H9 (cell line): ENCODE measurements around the gene CD3G. TPM values are rescaled to one million over a fixed set of nuclear protein-coding genes. Genes with fewer than 3 reads are reported as not detected.
A peak's percentile ranks its signal among the peaks of the same experiment; 100 is the strongest.

Experiments
- DNase-seq: peaks from one replicate; pipeline ENCODE4 v3.0.0-alpha.2; 2017
- H2AFZ ChIP-seq: one replicate; pipeline ENCODE4 v1.6.1; 2013; ENCODE audit warnings: mild to moderate bottlenecking, low read length, control low read depth, moderate library complexity
- H2AK5ac ChIP-seq: 2 replicates; pipeline ENCODE4 v1.6.1; 2013; ENCODE audit warnings: low read length, control low read depth, mixed read lengths; ENCODE audit not compliant: insufficient read length
- H2BK120ac ChIP-seq: one replicate; pipeline ENCODE4 v1.6.1; 2013; ENCODE audit warnings: low read depth, mild to moderate bottlenecking, low read length, control low read depth, inconsistent platforms; ENCODE audit not compliant: poor library complexity, severe bottlenecking
- H2BK12ac ChIP-seq: 2 replicates; pipeline ENCODE4 v1.6.1; 2013; ENCODE audit warnings: low read length, control low read depth, mixed read lengths, low read depth; ENCODE audit not compliant: insufficient read length
- H2BK15ac ChIP-seq: 2 replicates; pipeline ENCODE4 v1.6.1; 2013; ENCODE audit warnings: low read depth, low read length, control low read depth
- H2BK20ac ChIP-seq: one replicate; pipeline ENCODE4 v1.6.1; 2013; ENCODE audit warnings: low read depth, mild to moderate bottlenecking, low read length, control low read depth, inconsistent platforms; ENCODE audit not compliant: poor library complexity, severe bottlenecking
- H2BK5ac ChIP-seq: 2 replicates; pipeline ENCODE4 v1.6.1; 2013; ENCODE audit warnings: low read length, control low read depth, mixed read lengths; ENCODE audit not compliant: insufficient read length
- H3K14ac ChIP-seq: 2 replicates; pipeline ENCODE4 v1.6.1; 2013; ENCODE audit warnings: low read length, control low read depth; ENCODE audit not compliant: insufficient read depth
- H3K18ac ChIP-seq: 2 replicates; pipeline ENCODE4 v1.6.1; 2013; ENCODE audit warnings: low read depth, mild to moderate bottlenecking, mixed read lengths, low read length, control low read depth; ENCODE audit not compliant: insufficient read length
- H3K23ac ChIP-seq: 2 replicates; pipeline ENCODE4 v1.6.1; 2013; ENCODE audit warnings: low read length, control low read depth, mixed read lengths, low read depth; ENCODE audit not compliant: insufficient read length
- H3K23me2 ChIP-seq: 2 replicates; pipeline ENCODE4 v1.6.1; 2013; ENCODE audit warnings: low read depth, mild to moderate bottlenecking, mixed read lengths, low read length, control low read depth; ENCODE audit not compliant: insufficient read length, poor library complexity, severe bottlenecking
- H3K27ac ChIP-seq: 2 replicates; pipeline ENCODE4 v1.5.1; 2013; ENCODE audit warnings: low read length, control low read depth, mixed read lengths, low read depth; ENCODE audit not compliant: insufficient read length
- H3K27me3 ChIP-seq: 2 replicates; pipeline ENCODE4 v1.6.1; 2013; ENCODE audit warnings: low read length, control low read depth, inconsistent platforms; ENCODE audit not compliant: insufficient read depth
- H3K4ac ChIP-seq: 2 replicates; pipeline ENCODE4 v1.6.1; 2013; ENCODE audit warnings: low read depth, mild to moderate bottlenecking, control low read depth, inconsistent platforms, low read length, moderate library complexity
- H3K4me1 ChIP-seq: 2 replicates; pipeline ENCODE4 v1.6.1; 2013; ENCODE audit warnings: low read length, control low read depth, inconsistent platforms; ENCODE audit not compliant: insufficient read depth
- H3K4me2 ChIP-seq: 2 replicates; pipeline ENCODE4 v1.6.1; 2013; ENCODE audit warnings: low read length, control low read depth, mixed read lengths; ENCODE audit not compliant: insufficient read length, insufficient read depth
- H3K56ac ChIP-seq: 2 replicates; pipeline ENCODE4 v1.6.1; 2013; ENCODE audit warnings: low read depth, mild to moderate bottlenecking, mixed read lengths, low read length, control low read depth; ENCODE audit not compliant: insufficient read length
- H3K79me1 ChIP-seq: 2 replicates; pipeline ENCODE4 v1.6.1; 2013; ENCODE audit warnings: low read depth, mild to moderate bottlenecking, moderate library complexity, low read length, control low read depth, inconsistent platforms; ENCODE audit not compliant: insufficient read depth, poor library complexity, severe bottlenecking
- H3K79me2 ChIP-seq: 2 replicates; pipeline ENCODE4 v1.6.1; 2013; ENCODE audit warnings: low read length, control low read depth, inconsistent platforms; ENCODE audit not compliant: insufficient read depth
- H3K9ac ChIP-seq: 2 replicates; pipeline ENCODE4 v1.6.1; 2013; ENCODE audit warnings: low read length, control low read depth, mixed read lengths; ENCODE audit not compliant: insufficient read length; ENCODE audit errors: extremely low read depth
- H3K9me3 ChIP-seq: one replicate; pipeline ENCODE4 v1.6.1; 2013; ENCODE audit warnings: low read depth, low read length, inconsistent platforms; ENCODE audit not compliant: control insufficient read depth
- H3T11ph ChIP-seq: one replicate; pipeline ENCODE4 v1.6.1; 2013; ENCODE audit warnings: mild to moderate bottlenecking, low read length, control low read depth, inconsistent platforms
- H4K20me1 ChIP-seq: one replicate; pipeline ENCODE4 v1.6.1; 2013; ENCODE audit not compliant: control insufficient read depth, insufficient read length, insufficient read depth
- H4K5ac ChIP-seq: 2 replicates; pipeline ENCODE4 v1.6.1; 2013; ENCODE audit warnings: low read depth, mild to moderate bottlenecking, mixed read lengths, low read length, control low read depth; ENCODE audit not compliant: insufficient read length
- H4K8ac ChIP-seq: replicated peaks from 2 replicates; pipeline ENCODE4 v1.6.1; 2013; ENCODE audit warnings: low read length, control low read depth, mixed read lengths, low read depth; ENCODE audit not compliant: insufficient read length
- H4K91ac ChIP-seq: 2 replicates; pipeline ENCODE4 v1.6.1; 2013; ENCODE audit warnings: low read depth, mild to moderate bottlenecking, moderate library complexity, mixed read lengths, low read length, control low read depth; ENCODE audit not compliant: insufficient read length
- H3K27ac Mint-ChIP-seq, 3 experiments: 2 replicates in 2 of 3; 3 replicates in 1 of 3; pipeline ENCODE4 v1.8.0; 2020 to 2021; ENCODE audit warnings: mixed read lengths in 3 of 3, mild to moderate bottlenecking in 1 of 3, moderate library complexity in 1 of 3
- H3K27me3 Mint-ChIP-seq: 2 replicates; pipeline ENCODE4 v1.8.0; 2021; ENCODE audit warnings: low read depth, mild to moderate bottlenecking, moderate library complexity, mixed read lengths
- H3K36me3 Mint-ChIP-seq, 3 experiments: 2 replicates in 2 of 3; 3 replicates in 1 of 3; pipeline ENCODE4 v1.8.0; 2020 to 2021; ENCODE audit warnings: low read depth in 3 of 3, mixed read lengths in 3 of 3; ENCODE audit not compliant: insufficient read depth in 1 of 3
- H3K4me1 Mint-ChIP-seq, 2 experiments: 2 replicates each; pipeline ENCODE4 v1.8.0; 2020; ENCODE audit warnings: mixed read lengths in 2 of 2
- H3K4me3 Mint-ChIP-seq, 2 experiments: 2 replicates in 1 of 2; 3 replicates in 1 of 2; pipeline ENCODE4 v1.8.0; 2020 to 2021; ENCODE audit warnings: mild to moderate bottlenecking in 2 of 2, mixed read lengths in 2 of 2, moderate library complexity in 1 of 2
- H3K9me3 Mint-ChIP-seq, 2 experiments: 2 replicates in 1 of 2; 3 replicates in 1 of 2; pipeline ENCODE4 v1.8.0; 2020; ENCODE audit warnings: mild to moderate bottlenecking in 2 of 2, mixed read lengths in 2 of 2, moderate library complexity in 1 of 2
- WGBS: extraction: QIAGEN DNeasy Blood & Tissue Kit; methylation state at CpG from one replicate; pipeline ENCODE4 v1.1.7; 2013; ENCODE audit warnings: missing lambda C conversion rate, low lambda C conversion rate, mixed read lengths; ENCODE audit not compliant: insufficient read length; ENCODE audit errors: extremely low coverage; 5-methylcytosine and 5-hydroxymethylcytosine counted together
- total RNA-seq: library from RNA; stranded (reverse); gene quantifications from 2 replicates; pipeline ENCODE4 v1.2.1, GENCODE V29; 2021
- TF ChIP-seq, protein P1 (sequence below): fragments of 200-600 bp; sonication (generic); conservative IDR thresholded peaks from 3 replicates; pipeline ENCODE4 v1.8.0; 2021; ENCODE audit warnings: antibody characterized with exemption, mild to moderate bottlenecking

Gene CD3G
- total RNA-seq, 1 experiment from 2014 or later: not detected

DNA sequence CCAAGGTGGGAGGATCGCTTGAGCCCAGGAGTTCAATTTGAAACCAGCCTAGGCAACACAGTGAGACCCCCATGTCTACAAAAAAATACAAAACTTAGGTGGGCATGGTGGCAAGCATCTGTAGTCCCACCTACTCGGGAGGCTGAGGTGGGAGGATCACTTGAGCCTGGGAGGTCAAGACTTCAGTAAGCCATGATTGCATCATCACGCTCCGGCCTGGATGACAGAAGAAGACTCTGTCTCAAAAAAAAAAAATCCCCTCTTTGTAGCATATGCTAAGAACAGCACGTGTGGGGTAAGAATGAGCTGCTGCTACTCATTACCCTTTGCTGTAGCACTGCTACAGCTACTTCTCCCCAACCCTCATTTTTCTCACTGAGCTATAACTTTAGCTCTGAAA is 29.7 kb downstream of the CD3G start:
- Histone ChIP-seq H3K79me2 (no peaks in the 10 kb centered on the region), H3K23ac (no peak overlapping the region), H3K23me2 (no peaks in the 10 kb centered on the region), H3K4ac (no peak overlapping the region), H3K14ac (no peak overlapping the region), H3K79me1 (no peaks in the 10 kb centered on the region), H3K56ac (no peak overlapping the region), H2BK12ac (no peak overlapping the region), H2AK5ac (no peak overlapping the region), H3K27ac (no peak overlapping the region), H2BK20ac (no peak overlapping the region), H3K4me2 (no peak overlapping the region), H4K20me1 (no peaks in the 10 kb centered on the region), H3K18ac (no peak overlapping the region), H2BK5ac (no peak overlapping the region), H3K9me3 (no peaks in the 10 kb centered on the region), H2AFZ (no peak overlapping the region), H4K8ac (no peak overlapping the region), H3K4me1 (no peaks in the 10 kb centered on the region), H2BK120ac (no peak overlapping the region), H3K27me3 (no peaks in the 10 kb centered on the region), H3K9ac (no peak overlapping the region), H4K91ac (no peak overlapping the region), H2BK15ac (no peak overlapping the region), H3T11ph (no peak overlapping the region), H4K5ac (no peak overlapping the region)
- no peaks in the 10 kb centered on the region for H3K9me3 Mint-ChIP-seq
- H3K4me1 Mint-ChIP-seq: no peaks in the 10 kb centered on the region
- TF ChIP-seq, protein P1, sequence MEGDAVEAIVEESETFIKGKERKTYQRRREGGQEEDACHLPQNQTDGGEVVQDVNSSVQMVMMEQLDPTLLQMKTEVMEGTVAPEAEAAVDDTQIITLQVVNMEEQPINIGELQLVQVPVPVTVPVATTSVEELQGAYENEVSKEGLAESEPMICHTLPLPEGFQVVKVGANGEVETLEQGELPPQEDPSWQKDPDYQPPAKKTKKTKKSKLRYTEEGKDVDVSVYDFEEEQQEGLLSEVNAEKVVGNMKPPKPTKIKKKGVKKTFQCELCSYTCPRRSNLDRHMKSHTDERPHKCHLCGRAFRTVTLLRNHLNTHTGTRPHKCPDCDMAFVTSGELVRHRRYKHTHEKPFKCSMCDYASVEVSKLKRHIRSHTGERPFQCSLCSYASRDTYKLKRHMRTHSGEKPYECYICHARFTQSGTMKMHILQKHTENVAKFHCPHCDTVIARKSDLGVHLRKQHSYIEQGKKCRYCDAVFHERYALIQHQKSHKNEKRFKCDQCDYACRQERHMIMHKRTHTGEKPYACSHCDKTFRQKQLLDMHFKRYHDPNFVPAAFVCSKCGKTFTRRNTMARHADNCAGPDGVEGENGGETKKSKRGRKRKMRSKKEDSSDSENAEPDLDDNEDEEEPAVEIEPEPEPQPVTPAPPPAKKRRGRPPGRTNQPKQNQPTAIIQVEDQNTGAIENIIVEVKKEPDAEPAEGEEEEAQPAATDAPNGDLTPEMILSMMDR: no peak
- DNase-seq: no peak
- peak overlapping the region in 1 of 3 experiments; percentile 86; a peak in 1 of 7 replicates for H3K27ac Mint-ChIP-seq
- no CpG with 5 or more reads among the region's 5 CpGs for WGBS
- no peak overlapping the region for H3K4me3 Mint-ChIP-seq
- H3K27me3 Mint-ChIP-seq: no peaks in the 10 kb centered on the region
- peaks cover 23 to 80% (median 73%) of the 10 kb centered on the region in 3 experiments; a peak in 6 of 7 replicates for H3K36me3 Mint-ChIP-seq
